ENCODE data around the gene OSBPL7.

Gene OSBPL7

GRCh38 chr17:47844814-47845715, 23.5 kb upstream of the OSBPL7 start:
- H3K27me3 ChIP-seq (ENCODE audit: control insufficient read depth, low read length): peaks cover 22% of the 10 kb centered on the region
- no peaks in the 10 kb centered on the region for H3K9me3 ChIP-seq (ENCODE audit: control insufficient read depth, insufficient read depth, low read length)
- no peak overlapping the region for H3K4me2 ChIP-seq (ENCODE audit: low read length)
- H3K36me3 ChIP-seq (ENCODE audit: control insufficient read depth, low read length): no peaks in the 10 kb centered on the region
- TF ChIP-seq CTCF (IDR thresholded peaks at IDR 0.05; ENCODE audit: low read depth, low read length, poor library complexity, severe bottlenecking) (peak; percentile 58), EZH2phosphoT487 (IDR thresholded peaks at IDR 0.05; ENCODE audit: borderline replicate concordance, low read length) (no peak)
- no peaks in the 10 kb centered on the region for H4K20me1 ChIP-seq (ENCODE audit: control insufficient read depth, insufficient read depth, low read depth, low read length)
- H3K9me2 ChIP-seq (replicated peaks; ENCODE audit: control insufficient read depth, low read length): no peaks in the 10 kb centered on the region
- no peaks in the 10 kb centered on the region for H3F3A ChIP-seq (ENCODE audit: control insufficient read depth, insufficient read depth)
- H3K4me1 ChIP-seq (ENCODE audit: control insufficient read depth, low read length): peaks cover 20% of the 10 kb centered on the region
- no peaks in the 10 kb centered on the region; the same call in 1 of the 2 replicates for H3K79me2 ChIP-seq (ENCODE audit: control insufficient read depth, low read length)
- no peak overlapping the region for H3K4me3 ChIP-seq (ENCODE audit: low read length)
- no peak overlapping the region for H3K27ac ChIP-seq (ENCODE audit: low read depth, low read length)

- TF ChIP-seq EZH2phosphoT487 (IDR thresholded peaks at IDR 0.05; ENCODE audit: borderline replicate concordance, low read length): no peak
- TF ChIP-seq CTCF (IDR thresholded peaks at IDR 0.05; ENCODE audit: low read depth, low read length, poor library complexity, severe bottlenecking): no peak
- Histone ChIP-seq H3K36me3 (ENCODE audit: control insufficient read depth, low read length) (no peaks in the 10 kb centered on the region), H3K4me2 (ENCODE audit: low read length) (no peak overlapping the region), H3K9me2 (replicated peaks; ENCODE audit: control insufficient read depth, low read length) (no peaks in the 10 kb centered on the region), H3K79me2 (ENCODE audit: control insufficient read depth, low read length) (no peaks in the 10 kb centered on the region; the same call in 1 of the 2 replicates), H4K20me1 (ENCODE audit: control insufficient read depth, insufficient read depth, low read depth, low read length) (no peaks in the 10 kb centered on the region), H3F3A (ENCODE audit: control insufficient read depth, insufficient read depth) (no peaks in the 10 kb centered on the region), H3K27ac (ENCODE audit: low read depth, low read length) (no peak overlapping the region), H3K4me1 (ENCODE audit: control insufficient read depth, low read length) (peaks cover 22% of the 10 kb centered on the region), H3K4me3 (ENCODE audit: low read length) (no peak overlapping the region), H3K9me3 (ENCODE audit: control insufficient read depth, insufficient read depth, low read length) (no peaks in the 10 kb centered on the region), H3K27me3 (ENCODE audit: control insufficient read depth, low read length) (peaks cover 14% of the 10 kb centered on the region; the same call in 1 of the 2 replicates)
These were observed 22.6 kb upstream of the OSBPL7 start for GRCh38 chr17:47844227-47844626.

- TF ChIP-seq EZH2phosphoT487 (IDR thresholded peaks at IDR 0.05; ENCODE audit: borderline replicate concordance, low read length) (no peak), CTCF (IDR thresholded peaks at IDR 0.05; ENCODE audit: low read depth, low read length, poor library complexity, severe bottlenecking) (peak; percentile 32)
- no peaks in the 10 kb centered on the region for H3K36me3 ChIP-seq (ENCODE audit: control insufficient read depth, low read length)
- H3K4me2 ChIP-seq (ENCODE audit: low read length): 0 out of 2 replicates have a peak overlapping the region, but pooled peaks have one; percentile 8
- H3K27me3 ChIP-seq (ENCODE audit: control insufficient read depth, low read length): peaks cover 9% of the 10 kb centered on the region; the same call in 1 of the 2 replicates
- H3K9me3 ChIP-seq (ENCODE audit: control insufficient read depth, insufficient read depth, low read length): no peaks in the 10 kb centered on the region
- H3F3A ChIP-seq (ENCODE audit: control insufficient read depth, insufficient read depth): no peaks in the 10 kb centered on the region
- no peak overlapping the region for H3K4me3 ChIP-seq (ENCODE audit: low read length)
- H4K20me1 ChIP-seq (ENCODE audit: control insufficient read depth, insufficient read depth, low read depth, low read length): no peaks in the 10 kb centered on the region
- no peak overlapping the region for H3K27ac ChIP-seq (ENCODE audit: low read depth, low read length)
- H3K4me1 ChIP-seq (ENCODE audit: control insufficient read depth, low read length): peaks cover 22% of the 10 kb centered on the region
- no peaks in the 10 kb centered on the region for H3K9me2 ChIP-seq (replicated peaks; ENCODE audit: control insufficient read depth, low read length)
- H3K79me2 ChIP-seq (ENCODE audit: control insufficient read depth, low read length): no peaks in the 10 kb centered on the region; the same call in 1 of the 2 replicates
These were observed 21.8 kb upstream of the OSBPL7 start for GRCh38 chr17:47843391-47843730.

All from DOHH2 (cell line).